ENCODE results near the gene TEC.
"Not testable (repeated sequence)": the region's sequence is repeated elsewhere in the genome, so short reads cannot be mapped to it uniquely, and the experiment has no call there.

The TEC gene

DNA sequence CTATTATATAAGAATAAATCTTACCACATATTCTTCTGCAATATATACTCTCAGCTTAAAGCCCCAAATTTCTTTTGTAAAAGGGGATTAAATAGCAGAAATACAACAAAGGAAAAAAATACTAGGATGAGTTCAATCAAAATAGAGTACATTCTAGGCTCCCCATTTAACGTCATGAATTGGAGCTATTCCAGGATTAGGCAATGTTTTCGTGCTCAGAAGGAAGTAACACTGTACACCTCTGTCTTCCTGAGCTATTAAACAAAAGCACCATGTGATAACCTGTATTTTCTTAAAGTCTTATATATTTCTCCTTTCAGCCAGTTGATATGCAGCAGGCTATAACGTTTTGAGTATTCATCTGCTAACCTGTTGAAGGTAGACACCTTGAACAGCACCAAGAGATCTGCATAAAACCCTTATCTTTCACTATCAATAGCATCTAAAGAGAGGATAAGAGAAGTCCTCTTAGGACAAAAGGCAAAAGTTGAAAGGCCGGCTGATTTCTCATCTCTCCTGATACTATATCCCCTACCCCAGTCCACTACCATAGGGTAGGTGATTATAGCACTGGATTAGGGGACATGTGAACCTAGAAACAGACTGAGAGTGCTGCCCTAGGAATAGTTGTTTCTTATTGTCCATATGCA is 31.5 kb downstream of the TEC start:
- DNase-seq, result no peak

DNA sequence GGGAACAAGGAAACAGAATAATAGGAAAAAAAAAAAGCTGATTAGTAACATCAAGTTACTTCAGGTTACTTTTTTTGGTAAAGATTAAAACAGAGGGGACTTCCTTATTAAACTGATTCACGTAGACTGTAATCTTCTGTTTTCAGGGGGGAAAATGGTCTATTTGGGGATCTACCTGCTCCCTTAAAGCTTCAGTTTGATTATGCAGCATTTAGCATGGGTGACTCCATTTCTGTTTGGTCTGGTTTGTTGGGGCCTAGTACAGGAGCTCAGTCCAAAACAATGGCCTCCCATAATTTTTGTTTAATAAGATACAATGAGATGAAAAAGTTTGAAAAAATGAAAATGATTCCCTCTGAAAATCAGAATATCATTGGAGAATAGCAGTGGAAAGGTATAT is 34.6 kb downstream of the TEC start:
- no peak for DNase-seq

DNA sequence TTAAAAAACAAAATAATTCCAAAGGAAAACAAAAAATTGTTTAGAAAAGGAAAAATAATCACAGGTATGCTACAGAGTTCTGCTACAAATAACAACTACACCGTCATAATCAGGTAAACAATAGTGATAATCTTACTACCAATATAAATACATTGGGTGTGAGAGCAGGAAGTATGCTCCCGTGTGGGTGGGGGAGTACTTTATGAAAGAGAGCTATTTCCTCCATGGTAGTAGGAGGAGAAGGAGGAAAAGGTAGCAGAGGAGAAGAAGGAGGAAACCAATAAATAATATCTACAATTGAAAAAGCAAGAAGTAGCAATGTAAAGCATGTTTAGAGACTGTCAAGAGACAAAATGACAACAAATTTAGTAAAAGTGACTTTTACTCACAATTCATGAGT is 35.1 kb downstream of the TEC start:
- no peak for DNase-seq

DNA sequence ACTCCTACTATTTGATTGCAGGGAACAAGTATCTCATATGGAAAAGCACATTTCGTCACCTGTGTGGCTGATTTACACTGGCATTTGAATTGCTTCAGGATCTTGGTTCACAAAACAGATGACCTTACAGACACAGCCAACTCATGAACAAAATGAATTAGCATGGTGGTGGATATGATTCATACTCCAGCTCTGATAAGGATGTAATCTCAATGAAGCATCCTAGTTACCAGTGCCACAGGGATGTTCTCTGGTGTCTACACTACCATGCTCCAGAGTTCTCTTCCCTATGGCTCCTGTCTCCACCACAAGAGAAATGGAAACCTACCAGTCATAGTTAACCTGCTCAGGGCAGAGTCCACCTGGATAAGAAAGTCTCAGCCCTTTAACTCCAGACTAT is 40.7 kb downstream of the TEC start:
- DNase-seq, result no peak

DNA sequence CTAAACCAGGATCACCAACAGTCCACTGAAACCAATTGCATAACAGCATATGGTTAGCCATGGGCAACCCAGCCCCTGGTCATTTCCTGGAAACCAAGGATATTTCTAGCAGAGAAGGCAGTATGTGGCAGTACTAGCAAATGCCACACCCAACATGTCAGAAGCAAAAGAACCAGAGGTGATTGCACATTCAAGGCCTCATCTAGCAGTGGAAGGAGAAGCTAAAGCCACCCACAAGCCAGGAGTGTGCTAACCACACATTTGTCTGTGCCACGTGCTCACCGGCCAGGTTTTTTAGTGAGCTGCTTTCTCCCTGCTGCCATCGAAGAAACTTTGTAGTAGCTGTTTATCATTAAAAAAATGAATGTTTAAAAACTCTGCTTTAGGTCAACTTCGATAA is 42.0 kb downstream of the TEC start:
- DNase-seq, result no peak

DNA sequence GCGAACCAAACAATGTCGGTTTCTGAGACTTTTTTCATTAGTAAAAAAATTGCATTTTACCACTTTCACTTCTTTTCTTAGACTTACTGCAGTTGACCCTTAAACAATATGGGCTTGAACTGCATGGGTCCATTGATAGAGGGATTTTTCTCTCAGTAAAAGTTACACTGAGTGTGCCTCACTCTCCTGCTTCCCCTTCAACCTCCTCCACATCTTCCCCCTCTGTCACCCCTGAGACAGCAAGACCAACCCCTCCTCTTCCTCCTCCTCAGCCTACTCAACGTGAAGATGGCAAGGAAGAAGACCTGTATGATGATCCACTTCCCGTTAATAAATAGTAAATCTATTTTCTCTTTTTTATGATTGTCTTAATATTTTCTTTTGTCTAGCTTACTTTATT is 43.4 kb downstream of the TEC start:
- no peak for DNase-seq

DNA sequence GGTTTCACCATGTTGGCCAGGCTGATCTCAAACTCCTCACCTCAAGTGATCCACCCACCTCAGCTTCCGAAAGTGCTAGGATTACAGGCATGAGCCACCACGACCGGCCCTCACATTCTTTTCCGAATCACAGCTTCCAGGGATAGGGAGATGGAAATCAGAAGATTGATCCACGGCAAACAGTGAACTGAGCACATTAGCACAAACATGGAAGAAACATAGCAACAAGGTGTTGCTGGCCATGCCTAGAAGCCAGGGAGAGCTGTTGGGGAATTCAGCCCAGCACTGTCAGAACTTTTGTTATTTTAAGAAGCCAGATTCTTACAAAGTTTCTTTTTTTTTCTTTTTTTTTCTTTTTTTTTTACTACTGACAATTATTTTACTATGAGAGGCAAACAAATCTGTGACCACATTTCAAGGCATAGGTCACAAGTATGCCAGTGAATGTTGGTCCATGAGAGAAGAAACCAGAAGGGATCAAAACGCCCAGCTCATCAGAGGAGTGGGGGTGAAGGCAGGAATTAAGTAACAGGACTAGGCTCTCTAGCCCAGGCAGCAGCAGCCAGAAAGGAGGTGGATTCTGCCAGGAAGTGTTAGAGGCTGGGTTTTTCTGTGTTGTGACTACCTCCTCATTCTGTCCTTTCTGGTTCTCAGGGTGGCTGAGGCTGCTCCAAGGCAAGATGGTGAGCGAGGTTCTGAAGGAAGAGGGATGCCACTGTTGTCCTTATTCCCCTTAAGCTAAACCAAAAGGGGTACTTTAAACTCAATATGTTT is 44.1 kb downstream of the TEC start:
- no peak for DNase-seq

DNA sequence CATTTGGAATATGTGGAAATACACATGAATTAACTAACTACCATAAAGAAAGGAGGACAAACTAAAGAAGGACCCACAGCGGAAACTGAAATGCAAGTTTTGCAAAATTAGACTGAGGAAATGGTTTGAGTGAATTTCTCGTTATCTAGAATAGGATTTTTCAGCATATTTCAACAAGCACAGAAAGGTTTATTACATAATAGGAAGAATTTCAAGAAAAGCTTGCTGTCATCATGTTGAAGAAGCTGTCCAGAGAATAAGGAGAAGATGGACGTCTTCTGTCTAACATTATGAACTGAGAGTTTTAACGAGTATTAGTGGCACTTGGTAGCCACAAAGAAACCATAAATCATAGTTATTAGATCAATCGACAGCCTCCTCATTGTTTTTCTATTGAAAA is 45.0 kb downstream of the TEC start:
- DNase-seq, result no peak

DNA sequence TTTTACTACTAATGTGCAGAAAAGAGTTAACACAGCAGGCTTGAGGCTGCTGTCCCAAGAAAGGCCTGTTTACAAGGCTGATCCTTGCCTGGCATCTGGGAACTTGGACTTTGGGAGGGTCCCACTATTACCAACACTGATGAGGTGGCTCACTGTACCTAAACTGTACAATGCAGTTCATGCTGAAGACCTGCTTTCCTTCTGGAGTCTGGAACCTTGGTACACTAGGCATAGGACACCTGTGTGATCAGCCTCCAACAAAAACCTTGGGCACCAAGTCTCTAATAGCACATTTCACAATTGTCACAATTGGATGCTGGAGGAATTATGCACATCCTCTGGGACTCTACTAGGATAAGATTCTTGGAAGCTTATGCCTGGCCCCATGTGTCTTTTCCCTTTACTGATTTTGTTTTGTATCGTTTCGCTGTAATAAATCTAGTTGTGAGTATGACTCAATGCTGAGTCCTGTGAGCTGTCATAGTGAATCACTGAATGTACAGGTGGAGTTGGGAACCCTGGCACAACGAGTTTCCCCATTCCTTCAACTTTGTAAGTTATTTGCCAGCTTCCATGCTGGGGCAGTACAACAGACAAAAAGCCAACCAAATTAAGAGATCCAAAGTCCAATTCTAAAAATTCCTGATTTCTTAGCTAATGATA is 45.9 kb downstream of the TEC start:
- no peak for DNase-seq

DNA sequence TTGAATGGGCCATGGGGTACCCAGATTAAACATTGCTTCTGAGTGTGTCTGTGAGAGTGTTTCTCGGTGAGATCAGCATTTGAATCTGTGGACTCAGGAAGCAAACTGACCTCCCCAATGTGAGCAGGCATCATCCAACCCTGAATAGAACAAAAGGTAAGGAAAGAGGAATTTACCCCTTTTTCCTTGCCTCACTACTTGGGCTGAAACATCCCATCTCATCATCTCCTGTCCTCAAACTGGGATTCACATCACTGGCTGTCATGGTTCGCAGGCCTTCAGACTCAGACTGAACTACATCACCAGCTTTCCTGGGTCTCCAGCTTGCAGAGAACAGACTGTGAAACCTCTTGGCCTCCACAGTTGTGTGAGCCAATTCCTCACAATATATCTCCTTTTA is 47.1 kb downstream of the TEC start:
- no peak for DNase-seq

DNA sequence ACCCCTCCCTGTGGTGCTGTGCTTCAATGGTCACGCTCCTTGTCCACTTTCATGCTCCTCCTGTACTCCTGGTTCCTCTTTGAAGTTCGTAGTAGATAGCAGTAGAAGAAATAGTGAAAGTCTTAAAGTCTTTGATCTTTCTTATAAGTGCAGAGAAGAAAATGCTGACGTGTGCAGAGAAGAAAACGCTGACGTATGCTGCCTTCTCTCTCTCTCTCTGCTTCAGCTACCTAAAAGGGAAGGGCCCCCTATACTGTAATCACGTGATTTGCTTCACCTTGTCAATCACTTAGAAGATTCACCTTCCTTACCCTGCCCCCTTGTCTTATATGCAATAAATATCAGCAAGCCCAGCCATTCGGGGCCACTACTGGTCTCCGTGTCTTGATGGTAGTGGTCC is 50.2 kb downstream of the TEC start:
- not testable (repeated sequence) for DNase-seq

DNA sequence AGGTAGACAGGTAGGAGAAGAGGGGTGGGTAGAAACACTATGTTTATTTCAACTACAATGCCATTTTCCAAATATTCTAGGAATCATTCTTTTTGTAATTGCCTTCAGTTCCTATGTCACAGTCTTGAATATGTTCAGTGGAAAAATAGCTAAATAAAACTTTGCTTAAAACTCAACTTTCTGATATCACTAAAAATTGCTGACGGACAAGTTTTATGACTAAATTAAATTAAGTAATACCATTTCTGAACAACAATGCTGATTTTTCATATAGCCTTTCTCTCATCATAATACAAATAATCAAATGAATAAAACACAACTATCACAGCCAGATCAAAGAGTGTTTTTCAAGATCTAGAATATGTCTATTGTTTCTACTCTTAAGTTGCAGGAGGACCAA is 53.1 kb downstream of the TEC start:
- DNase-seq, result no peak

DNA sequence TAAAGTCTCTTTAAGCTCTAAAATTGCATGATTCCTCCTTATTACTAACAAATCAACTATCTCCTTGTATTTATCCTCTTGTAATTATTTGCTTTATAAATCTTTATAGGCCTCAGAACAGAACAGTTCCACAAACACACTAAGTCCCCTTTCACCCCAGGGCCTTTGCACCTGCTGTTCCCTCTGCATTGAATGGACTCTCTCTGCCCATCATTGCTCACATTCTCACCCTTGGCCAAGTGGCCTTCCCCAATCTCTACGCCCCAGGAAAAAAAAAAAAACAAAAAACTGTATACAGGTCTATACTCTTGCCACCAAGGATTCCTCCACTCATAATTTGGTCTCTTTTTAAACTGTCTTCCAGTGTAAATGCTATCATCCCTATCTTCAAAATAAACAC is 53.7 kb downstream of the TEC start:
- no peak for DNase-seq

DNA sequence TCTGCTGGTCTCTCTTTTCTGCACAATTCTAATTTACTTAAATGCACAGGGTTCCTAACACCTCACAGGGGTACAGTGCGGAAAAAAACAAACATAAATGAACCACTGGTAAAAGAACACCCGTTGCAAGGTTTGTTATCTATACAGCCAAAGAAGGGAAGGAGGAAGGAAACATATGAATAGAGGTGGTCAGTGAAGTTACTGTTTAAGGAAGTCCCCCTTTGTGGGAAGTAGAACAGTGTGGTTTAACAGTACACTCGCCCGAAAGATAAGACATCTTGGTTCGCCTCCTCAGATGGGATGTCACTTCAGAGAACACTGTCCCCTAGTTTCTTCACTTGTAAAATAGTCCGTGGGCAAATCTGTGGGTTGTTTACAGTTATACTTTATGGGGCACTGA is 57.5 kb downstream of the TEC start:
- DNase-seq, result no peak

DNA sequence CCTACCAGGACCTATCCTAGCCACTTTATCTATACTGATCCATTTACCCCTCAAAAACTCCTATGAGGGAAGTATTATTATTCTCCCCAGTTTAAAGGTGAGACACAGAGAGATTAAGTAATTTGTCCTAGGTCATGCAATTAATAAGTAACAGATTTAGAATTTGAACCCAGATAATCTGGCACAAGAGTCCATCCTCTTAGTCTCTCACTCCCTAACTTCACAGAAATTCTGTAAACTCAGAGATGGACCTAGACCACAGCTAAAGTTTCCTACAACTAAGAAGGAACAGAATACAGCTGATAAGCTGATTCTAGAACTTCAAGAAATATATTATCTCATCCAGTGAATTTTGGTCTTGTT is 58.7 kb downstream of the TEC start:
- DNase-seq, result no peak

DNA sequence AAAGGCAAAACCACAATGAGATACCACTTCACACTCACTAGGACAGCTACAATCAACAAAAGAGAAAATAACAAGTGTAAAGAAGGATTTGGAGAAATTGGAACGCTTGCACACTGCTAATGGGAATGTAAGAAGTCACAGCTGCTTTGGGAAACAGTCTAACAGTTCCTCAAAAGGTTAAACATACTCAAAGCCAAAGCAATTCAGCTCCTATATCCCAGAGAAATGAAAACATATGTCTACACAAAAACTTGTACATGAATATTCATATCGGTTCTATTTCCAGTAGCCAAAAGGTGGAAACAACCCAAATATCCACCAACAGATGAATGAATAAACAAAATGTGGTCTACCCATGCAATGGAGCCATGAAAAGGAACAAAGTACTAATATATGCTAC is 64.0 kb downstream of the TEC start:
- DNase-seq, result no peak

DNA sequence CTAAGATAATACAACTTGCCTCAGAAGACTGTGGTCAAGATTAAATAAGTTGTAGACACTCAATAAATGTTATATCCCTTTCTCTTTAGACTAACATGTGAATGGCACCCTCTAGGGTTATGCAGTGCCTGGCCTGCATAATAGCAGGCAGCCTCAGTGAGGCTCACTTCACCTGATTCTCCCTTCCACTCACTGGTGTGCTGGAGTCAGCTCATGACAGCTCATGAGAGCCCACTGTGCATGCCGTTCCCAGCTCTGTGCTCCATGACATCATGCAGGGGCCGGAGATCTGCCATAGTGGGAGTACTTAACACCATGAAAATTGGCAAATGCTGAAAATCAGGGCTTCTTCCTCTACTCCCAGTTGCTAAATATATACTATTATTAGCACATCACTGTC is 64.5 kb downstream of the TEC start:
- DNase-seq, result no peak

DNA sequence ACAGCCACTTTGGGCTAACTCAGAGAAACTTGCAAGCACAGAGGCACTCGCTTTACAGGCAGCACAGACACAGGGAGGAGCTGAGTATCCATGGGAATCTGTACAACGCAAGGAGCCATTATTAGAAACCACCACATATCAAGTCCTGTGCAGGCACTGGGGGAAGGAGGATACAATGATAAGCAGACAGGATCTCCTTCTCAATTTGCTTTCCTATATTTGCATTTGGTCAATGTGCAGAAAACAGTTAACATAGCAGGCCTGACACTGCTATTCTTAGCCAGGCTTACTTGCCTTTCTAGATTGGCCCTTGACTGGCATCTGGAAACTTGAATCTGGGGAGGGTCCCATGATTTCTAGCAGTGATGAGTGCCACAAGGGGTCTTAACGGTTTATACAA is 65.8 kb downstream of the TEC start:
- DNase-seq, result no peak

DNA sequence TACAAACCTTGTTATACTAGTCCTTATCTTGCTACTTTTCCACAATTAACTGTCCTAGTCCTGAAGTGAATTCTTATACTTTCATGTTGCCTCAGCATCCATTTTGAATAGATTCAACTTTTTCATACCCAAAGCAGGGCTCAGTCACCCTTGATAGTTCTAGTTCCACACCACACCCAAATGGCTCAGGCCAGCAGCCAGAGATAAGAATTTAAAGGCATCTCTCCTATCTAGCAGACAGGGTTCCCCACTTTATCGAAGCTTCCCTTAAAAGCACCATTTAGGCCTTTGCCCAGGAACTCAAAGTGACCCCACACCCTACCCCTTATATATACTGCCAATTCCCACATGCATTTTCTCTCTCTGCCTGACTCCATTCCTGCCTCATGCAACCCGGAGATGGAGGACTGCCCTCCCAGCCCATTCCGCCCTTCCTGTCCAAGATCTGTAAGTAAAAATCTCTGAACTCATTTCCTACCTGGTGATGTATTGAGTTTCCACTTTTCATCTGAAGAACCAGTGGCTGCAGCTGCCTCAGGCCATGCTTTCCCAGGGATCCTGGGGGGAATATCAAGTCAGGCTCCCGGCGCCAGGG is 71.9 kb downstream of the TEC start:
- no peak for DNase-seq

DNA sequence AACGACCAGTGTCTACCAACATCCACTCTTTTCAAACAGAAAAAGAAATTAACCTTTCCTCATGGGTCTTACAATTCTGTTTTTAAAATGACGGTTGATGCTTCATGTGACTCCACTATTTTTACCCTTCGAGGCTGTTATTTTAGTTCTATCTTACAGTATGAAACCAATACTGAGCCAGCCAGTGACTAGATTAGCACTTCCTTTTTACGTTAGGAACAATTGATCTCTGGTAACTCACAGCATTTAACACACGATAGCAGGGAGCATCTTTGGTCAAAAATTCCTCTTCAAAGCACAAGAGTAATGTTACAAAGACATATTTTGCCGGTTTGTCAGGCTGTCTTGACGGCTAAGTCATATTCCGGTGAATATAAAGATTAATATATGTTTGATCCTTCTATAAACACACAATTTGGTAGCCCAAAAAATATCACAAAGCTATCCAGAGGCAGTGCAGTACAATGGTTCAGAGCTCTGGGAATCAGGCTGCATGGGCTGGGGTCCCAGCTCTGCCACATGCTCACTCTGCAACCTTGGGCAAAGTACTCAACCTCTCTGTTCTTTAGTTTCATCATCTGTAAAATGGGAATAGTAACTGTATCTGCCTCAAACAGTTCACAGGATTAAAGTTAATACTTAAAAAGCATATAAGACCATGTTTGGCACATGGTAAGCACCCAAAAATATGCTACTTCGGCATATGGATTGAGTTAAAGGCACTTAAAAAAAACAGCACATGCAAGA is 72.7 kb downstream of the TEC start:
- no peak for DNase-seq

DNA sequence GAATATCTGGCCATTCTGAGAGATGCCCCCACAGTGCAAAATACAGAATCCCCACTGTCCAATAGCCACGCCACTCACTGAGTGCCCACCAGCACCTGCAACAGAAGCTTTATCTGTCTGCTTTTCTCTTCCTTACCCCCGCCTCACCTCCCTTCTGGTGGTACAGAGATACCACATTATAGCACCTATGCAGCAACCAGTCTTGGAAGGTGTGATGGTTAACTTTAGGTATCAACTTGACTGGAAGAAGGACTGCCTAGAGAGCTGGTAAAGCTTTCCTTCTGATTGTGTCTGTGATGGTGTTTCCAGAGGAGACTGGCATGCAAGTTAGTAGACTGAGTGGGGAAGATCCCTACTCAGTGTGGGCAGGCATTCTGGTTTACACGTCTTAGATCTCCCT is 73.8 kb downstream of the TEC start:
- no peak for DNase-seq

DNA sequence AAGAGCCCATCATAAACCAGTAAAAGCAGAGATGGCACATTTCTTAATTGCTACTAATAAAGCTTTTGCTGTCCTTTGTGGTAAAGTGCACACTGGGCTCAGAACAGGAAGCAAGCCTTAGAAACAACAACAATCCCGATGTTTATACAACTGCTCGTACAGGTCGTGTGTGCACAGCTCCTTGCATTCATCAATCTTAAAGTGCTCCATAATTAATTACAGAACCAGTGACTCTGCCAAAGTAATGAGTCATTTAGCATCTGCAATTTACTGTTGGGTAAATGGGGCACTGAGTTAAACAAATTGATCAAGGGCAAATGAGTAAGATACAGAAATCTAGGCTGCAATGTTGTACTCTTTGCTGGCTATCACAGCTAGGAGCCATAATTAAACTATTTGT is 74.3 kb downstream of the TEC start:
- DNase-seq, result no peak

DNA sequence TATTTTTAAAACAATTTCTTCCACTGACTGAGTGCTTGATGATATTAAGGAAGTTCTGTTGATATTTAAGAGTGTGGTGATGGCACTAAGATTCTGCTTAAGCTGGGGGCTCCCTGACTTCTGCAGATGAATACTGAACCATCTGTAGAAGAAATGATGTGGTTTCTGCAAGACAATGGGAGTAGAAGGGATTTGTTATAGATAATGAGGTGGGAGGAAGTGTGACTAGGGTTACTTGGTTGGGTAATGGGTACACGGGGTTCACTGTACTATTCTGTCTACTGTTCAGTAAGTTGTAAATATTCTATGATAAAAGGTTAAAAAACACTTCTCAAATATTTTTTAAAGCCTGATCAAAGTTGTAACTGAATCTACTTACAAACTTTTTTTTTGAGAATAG is 74.7 kb downstream of the TEC start:
- no peak for DNase-seq

Data from stimulated activated CD4-positive, alpha-beta T cell treated with anti-CD3 and anti-CD28 coated beads, Interleukin-2, amount 100 ng/mL, for 48 hours (primary cell).